Astrocyte of the spinal cord (primary cell): ENCODE results near the gene MSI1.

Source experiments
- DNase-seq: peaks from one replicate; pipeline ENCODE4 v3.0.0; 2011; ENCODE audit warnings: low read depth, low spot score
- H3K4me3 ChIP-seq: 2 replicates; pipeline ENCODE4 v1.5.1; 2011; ENCODE audit warnings: low read depth, mild to moderate bottlenecking, low read length, moderate library complexity
- in situ Hi-C: cut with HindIII; loops from 2 replicates; pipeline ENCODE4 v1.10.0; 2017; ENCODE audit warnings: low sequenced_read_pairs
- TF ChIP-seq, protein P1 (sequence below): IDR thresholded peaks from 2 replicates; pipeline ENCODE4 v1.5.1; 2012; ENCODE audit warnings: low read depth, mild to moderate bottlenecking, low read length, inconsistent platforms

MSI1 gene

DNA sequence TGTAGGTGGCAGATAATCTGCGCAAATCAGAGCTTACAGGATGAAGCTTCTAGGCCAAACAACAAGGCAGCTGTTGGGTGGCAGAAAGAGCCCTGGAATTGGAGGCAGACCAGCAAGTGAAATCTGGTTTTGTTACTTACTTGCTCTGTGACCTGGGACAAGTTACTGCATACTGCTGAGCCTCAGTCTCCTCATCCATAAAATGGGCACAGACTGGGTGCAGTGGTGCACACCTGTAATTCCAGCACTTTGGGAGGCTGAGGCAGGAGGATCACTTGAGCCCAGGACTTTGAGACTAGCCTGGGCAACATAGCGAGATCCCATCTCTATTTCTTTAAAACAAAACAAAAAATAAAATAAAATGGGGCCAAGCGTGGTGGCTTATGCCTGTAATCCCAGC, 37.6 kb upstream of the MSI1 start:
- in situ Hi-C loops, result no loop called here
- TF ChIP-seq, protein P1, sequence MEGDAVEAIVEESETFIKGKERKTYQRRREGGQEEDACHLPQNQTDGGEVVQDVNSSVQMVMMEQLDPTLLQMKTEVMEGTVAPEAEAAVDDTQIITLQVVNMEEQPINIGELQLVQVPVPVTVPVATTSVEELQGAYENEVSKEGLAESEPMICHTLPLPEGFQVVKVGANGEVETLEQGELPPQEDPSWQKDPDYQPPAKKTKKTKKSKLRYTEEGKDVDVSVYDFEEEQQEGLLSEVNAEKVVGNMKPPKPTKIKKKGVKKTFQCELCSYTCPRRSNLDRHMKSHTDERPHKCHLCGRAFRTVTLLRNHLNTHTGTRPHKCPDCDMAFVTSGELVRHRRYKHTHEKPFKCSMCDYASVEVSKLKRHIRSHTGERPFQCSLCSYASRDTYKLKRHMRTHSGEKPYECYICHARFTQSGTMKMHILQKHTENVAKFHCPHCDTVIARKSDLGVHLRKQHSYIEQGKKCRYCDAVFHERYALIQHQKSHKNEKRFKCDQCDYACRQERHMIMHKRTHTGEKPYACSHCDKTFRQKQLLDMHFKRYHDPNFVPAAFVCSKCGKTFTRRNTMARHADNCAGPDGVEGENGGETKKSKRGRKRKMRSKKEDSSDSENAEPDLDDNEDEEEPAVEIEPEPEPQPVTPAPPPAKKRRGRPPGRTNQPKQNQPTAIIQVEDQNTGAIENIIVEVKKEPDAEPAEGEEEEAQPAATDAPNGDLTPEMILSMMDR, result no peak
- no peak for DNase-seq
- H3K4me3 ChIP-seq, result no peak overlapping the region

DNA sequence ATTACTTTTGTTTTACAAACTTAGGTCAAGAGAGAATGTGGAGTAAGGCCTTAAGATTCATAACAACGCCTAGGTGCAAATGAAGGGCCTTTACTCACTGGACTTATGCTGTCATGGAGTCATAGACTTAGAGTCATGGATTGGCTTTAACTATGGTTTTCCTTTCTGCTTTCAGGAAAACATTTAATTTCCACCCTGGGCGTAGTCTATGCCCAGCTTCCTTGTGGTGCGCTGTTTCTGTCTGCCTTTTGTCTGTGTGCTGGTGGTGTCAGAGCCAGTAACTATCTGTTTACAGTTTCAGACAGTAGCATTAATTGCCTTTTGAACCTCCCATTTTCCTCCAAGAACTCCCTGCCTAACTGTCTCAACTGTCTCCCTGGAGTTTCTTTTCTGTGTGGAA, 37.1 kb upstream of the MSI1 start:
- TF ChIP-seq, protein P1, result no peak
- H3K4me3 ChIP-seq, result no peak overlapping the region
- no peak for DNase-seq

GRCh38 chr12:120404271-120404670, 35.3 kb upstream of the MSI1 start:
- no peak for DNase-seq
- TF ChIP-seq, protein P1, result no peak
- H3K4me3 ChIP-seq, result no peak overlapping the region
- in situ Hi-C loops, result no loop called here

More for the DNA sequence above, 37.1 kb upstream of the MSI1 start:
- in situ Hi-C loops, result no loop called here

- in situ Hi-C loops, result no loop called here
- TF ChIP-seq, protein P1, result no peak
- H3K4me3 ChIP-seq, result no peak overlapping the region
Measured at GRCh38 chr12:120403869-120404268, 34.9 kb upstream of the MSI1 start.

GRCh38 chr12:120402217-120402616, 33.3 kb upstream of the MSI1 start:
- in situ Hi-C loops, result no loop called here
- H3K4me3 ChIP-seq, result no peak overlapping the region
- TF ChIP-seq, protein P1, result no peak
- DNase-seq, result peak; percentile 13

More at GRCh38 chr12:120403869-120404268, 34.9 kb upstream of the MSI1 start:
- DNase-seq, result no peak

DNA sequence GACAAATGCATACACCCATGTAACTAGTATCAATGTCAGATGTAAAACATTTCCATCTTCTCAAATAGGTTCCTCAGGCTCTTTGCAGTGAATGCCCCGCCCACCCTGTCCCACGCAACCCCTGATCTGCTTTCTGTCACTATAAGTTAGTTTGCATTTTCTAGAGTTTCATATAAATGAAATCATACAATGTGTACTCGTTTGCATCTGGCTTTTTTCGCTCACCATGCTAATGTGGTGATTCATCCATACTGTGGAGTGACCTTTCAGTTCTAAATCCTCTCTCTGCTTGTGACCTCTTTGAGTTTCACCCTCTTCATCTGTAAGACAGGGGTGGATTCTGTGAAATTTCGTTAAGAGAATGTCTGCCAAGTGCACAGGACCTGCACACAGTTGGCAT, 30.6 kb upstream of the MSI1 start:
- TF ChIP-seq, protein P1, result no peak
- in situ Hi-C loops, result no loop called here
- no peak overlapping the region for H3K4me3 ChIP-seq
- peak; percentile 43 for DNase-seq
